Limb (tissue), 2 donors: ENCODE measurements around the gene TCERG1L.
"Not testable (repeated sequence)": the region's sequence is repeated elsewhere in the genome, so short reads cannot be mapped to it uniquely, and the experiment has no call there.

Source experiments
- DNase-seq, 2 donors: peaks; one replicate each; pipeline ENCODE4 v3.0.0-alpha.2; 2016; ENCODE audit errors: extremely low spot score in 2 of 2

Gene TCERG1L

GRCh38 chr10:131109726-131110125 is 201.8 kb downstream of the TCERG1L start:
- DNase-seq, result no peak

GRCh38 chr10:131109291-131109690 is 202.2 kb downstream of the TCERG1L start:
- DNase-seq, result no peak

- DNase-seq, result no peak
Observed at GRCh38 chr10:131107970-131108369, 203.6 kb downstream of the TCERG1L start.

GRCh38 chr10:131102676-131103075 is 208.8 kb downstream of the TCERG1L start:
- no peak for DNase-seq

GRCh38 chr10:131102147-131102546 is 209.4 kb downstream of the TCERG1L start:
- DNase-seq, result no peak

- DNase-seq, result not testable (repeated sequence)
Observed at GRCh38 chr10:131100418-131101410, 210.8 kb downstream of the TCERG1L start.

GRCh38 chr10:131099028-131099726 is 212.3 kb downstream of the TCERG1L start:
- no peak for DNase-seq

- no peak for DNase-seq
Observed at GRCh38 chr10:131098416-131098952, 213.0 kb downstream of the TCERG1L start.

- no peak for DNase-seq
Observed at GRCh38 chr10:131096031-131096430, 215.5 kb downstream of the TCERG1L start.

- no peak for DNase-seq
Observed at GRCh38 chr10:131095313-131095580, 216.3 kb downstream of the TCERG1L start.

GRCh38 chr10:131094527-131095312 is 216.8 kb downstream of the TCERG1L start:
- no peak for DNase-seq

GRCh38 chr10:131093795-131094366 is 217.6 kb downstream of the TCERG1L start:
- no peak for DNase-seq

- no peak for DNase-seq
Observed at GRCh38 chr10:131093346-131093745, 218.2 kb downstream of the TCERG1L start.

GRCh38 chr10:131092876-131093275 is 218.6 kb downstream of the TCERG1L start:
- no peak for DNase-seq

GRCh38 chr10:131092386-131092785 is 219.1 kb downstream of the TCERG1L start:
- DNase-seq, result no peak

GRCh38 chr10:131091682-131092081 is 219.8 kb downstream of the TCERG1L start:
- DNase-seq, result no peak

GRCh38 chr10:131090761-131091661 is 220.5 kb downstream of the TCERG1L start:
- DNase-seq, result no peak

GRCh38 chr10:131089861-131090260 is 221.7 kb downstream of the TCERG1L start:
- no peak for DNase-seq

GRCh38 chr10:131089150-131089549 is 222.4 kb downstream of the TCERG1L start:
- no peak for DNase-seq

- no peak for DNase-seq
Observed at GRCh38 chr10:131088619-131089018, 222.9 kb downstream of the TCERG1L start.
